ENCODE measurements around the gene SPACA5. TPM values are rescaled to one million over a fixed set of nuclear protein-coding genes. Genes with fewer than 3 reads are reported as not detected.
"Not testable (repeated sequence)": the region's sequence is repeated elsewhere in the genome, so short reads cannot be mapped to it uniquely, and the experiment has no call there.

Gene SPACA5
- not detected for total RNA-seq
- not detected for polyA plus RNA-seq (ENCODE audit: insufficient read depth, low read depth, low replicate concordance)
- long read RNA-seq, donor 1, result 0 reads
- long read RNA-seq, donor 2, result 0 reads
- long read RNA-seq, donor 3, result 0 reads
- long read RNA-seq, donor 4, result 0 reads
- long read RNA-seq, donor 5, result 0 reads
- long read RNA-seq, donor 6, result 0 reads
- long read RNA-seq, donor 7, result 0 reads
- long read RNA-seq, donor 8, result 0 reads
- long read RNA-seq, donor 9, result 0 reads
- long read RNA-seq, donor 10, result 0 reads

DNA sequence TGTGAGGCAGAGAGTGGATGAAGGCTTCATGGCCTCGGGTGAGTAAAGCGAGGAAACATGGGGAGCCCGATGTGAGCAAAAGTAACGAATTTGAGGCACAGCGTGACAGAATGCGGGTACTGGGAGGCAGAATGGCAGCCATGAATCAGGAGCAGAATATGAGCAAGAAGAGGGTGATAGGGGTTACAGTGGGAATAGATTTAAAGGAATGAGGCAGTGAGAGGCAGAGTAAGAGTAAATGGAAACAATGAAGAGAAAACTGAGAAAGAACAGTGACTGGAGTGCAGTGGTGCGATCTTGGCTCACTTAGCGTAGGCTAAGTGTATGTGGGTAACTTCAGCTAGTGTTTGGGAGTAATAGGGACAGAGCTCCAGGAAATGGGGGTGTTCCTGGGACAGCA is at the start of gene SPACA5:
SPACA5 (plus strand) TSS at position 301 of the 400 bp plus-strand sequence. CDS start 815 bp downstream, outside the sequence.
- H3K36me3 ChIP-seq (ENCODE audit: control insufficient read depth in 2 of 3, insufficient read depth in 3 of 3, low read length in 3 of 3); H3K9me3 ChIP-seq (ENCODE audit: control insufficient read depth in 2 of 3, insufficient read depth in 1 of 3, low read length in 3 of 3); H3K4me3 ChIP-seq (ENCODE audit: low read length in 3 of 3); H3K4me1 ChIP-seq (ENCODE audit: control insufficient read depth in 2 of 3, insufficient read depth in 2 of 3, low read depth in 1 of 3, low read length in 3 of 3); DNase-seq; H3K27ac ChIP-seq (ENCODE audit: low read depth in 2 of 2, low read length in 2 of 2); FAIRE-seq; H3K27me3 ChIP-seq (ENCODE audit: control insufficient read depth, insufficient read depth, low read length); intact Hi-C loops (cut with DNase I); H3K9ac ChIP-seq (ENCODE audit: low read length in 3 of 3): not testable (repeated sequence)

DNA sequence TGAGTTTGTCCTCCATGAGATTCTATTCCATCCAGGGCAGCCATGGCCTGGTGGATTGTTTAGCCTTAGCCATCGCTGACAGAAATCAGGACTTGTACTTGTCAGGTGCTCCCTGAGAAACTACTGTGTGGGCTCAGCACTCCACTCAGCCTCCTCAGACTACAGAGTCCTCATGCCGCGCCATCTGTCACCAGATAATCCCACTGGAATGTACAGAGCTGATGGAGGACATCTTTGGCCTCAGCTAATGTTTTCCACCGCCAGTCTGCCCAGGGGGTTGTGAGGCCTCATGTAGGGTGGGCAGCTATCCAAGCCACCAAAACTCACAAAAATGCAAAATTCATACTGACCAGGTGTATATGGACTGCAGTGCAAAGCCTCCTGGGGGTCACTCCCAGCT is 48.6 kb upstream of the SPACA5 start:
- intact Hi-C loops (cut with DNase I); H3K9me3 ChIP-seq (ENCODE audit: control insufficient read depth in 2 of 3, insufficient read depth in 1 of 3, low read length in 3 of 3); FAIRE-seq; H3K36me3 ChIP-seq (ENCODE audit: control insufficient read depth in 2 of 3, insufficient read depth in 3 of 3, low read length in 3 of 3); H3K4me3 ChIP-seq (ENCODE audit: low read length in 3 of 3); H3K4me1 ChIP-seq (ENCODE audit: control insufficient read depth in 2 of 3, insufficient read depth in 2 of 3, low read depth in 1 of 3, low read length in 3 of 3); H3K27me3 ChIP-seq (ENCODE audit: control insufficient read depth, insufficient read depth, low read length); H3K27ac ChIP-seq (ENCODE audit: low read depth in 2 of 2, low read length in 2 of 2); H3K9ac ChIP-seq (ENCODE audit: low read length in 3 of 3); DNase-seq: not testable (repeated sequence)

DNA sequence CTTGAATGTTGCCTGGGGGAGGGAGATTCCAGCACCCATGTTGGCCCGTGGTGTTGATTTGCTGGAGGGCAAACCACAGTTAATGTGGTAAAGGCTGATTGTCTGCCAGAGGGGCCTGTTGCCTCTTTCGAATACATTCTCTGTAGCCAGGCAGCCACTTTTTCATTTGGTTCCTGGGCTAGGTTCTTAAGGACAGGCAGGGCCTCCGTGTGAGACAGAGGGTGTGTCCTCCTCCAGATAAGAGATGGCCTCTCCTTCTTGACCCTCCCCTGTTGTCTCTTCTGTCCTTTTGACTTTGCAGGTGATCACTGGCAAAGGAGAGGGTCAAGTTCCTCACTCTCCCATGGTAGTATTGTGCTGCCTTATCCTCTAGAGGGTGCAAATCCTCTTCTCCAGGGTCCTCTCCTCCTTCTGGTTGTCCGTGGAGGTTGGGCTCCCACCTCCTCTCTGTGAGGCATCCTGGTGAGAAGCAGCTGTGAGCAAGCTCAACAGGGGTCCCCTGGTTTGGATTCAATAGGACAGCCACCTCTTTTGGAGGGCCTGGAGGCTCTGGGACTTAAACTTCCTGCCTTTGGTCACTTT is 47.9 kb upstream of the SPACA5 start:
- H3K27ac ChIP-seq (ENCODE audit: low read depth in 2 of 2, low read length in 2 of 2), result no peak overlapping the region
- H3K36me3 ChIP-seq (ENCODE audit: control insufficient read depth in 2 of 3, insufficient read depth in 3 of 3, low read length in 3 of 3), result no peaks in the 10 kb centered on the region
- peak in 1 of 5 donors; percentile 32 for DNase-seq
- no peaks in the 10 kb centered on the region for H3K9me3 ChIP-seq (ENCODE audit: control insufficient read depth in 2 of 3, insufficient read depth in 1 of 3, low read length in 3 of 3)
- H3K4me3 ChIP-seq (ENCODE audit: low read length in 3 of 3), result no peak overlapping the region
- intact Hi-C loops (cut with DNase I), result no loop called here
- no peak for FAIRE-seq
- no peaks in the 10 kb centered on the region for H3K27me3 ChIP-seq (ENCODE audit: control insufficient read depth, insufficient read depth, low read length)
- no peaks in the 10 kb centered on the region for H3K4me1 ChIP-seq (ENCODE audit: control insufficient read depth in 2 of 3, insufficient read depth in 2 of 3, low read depth in 1 of 3, low read length in 3 of 3)
- H3K9ac ChIP-seq (ENCODE audit: low read length in 3 of 3), result no peak overlapping the region
- TF ChIP-seq, protein P1, sequence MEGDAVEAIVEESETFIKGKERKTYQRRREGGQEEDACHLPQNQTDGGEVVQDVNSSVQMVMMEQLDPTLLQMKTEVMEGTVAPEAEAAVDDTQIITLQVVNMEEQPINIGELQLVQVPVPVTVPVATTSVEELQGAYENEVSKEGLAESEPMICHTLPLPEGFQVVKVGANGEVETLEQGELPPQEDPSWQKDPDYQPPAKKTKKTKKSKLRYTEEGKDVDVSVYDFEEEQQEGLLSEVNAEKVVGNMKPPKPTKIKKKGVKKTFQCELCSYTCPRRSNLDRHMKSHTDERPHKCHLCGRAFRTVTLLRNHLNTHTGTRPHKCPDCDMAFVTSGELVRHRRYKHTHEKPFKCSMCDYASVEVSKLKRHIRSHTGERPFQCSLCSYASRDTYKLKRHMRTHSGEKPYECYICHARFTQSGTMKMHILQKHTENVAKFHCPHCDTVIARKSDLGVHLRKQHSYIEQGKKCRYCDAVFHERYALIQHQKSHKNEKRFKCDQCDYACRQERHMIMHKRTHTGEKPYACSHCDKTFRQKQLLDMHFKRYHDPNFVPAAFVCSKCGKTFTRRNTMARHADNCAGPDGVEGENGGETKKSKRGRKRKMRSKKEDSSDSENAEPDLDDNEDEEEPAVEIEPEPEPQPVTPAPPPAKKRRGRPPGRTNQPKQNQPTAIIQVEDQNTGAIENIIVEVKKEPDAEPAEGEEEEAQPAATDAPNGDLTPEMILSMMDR (IDR thresholded peaks at IDR 0.05; ENCODE audit: borderline replicate concordance, extremely low read depth, insufficient read depth), result no peak

DNA sequence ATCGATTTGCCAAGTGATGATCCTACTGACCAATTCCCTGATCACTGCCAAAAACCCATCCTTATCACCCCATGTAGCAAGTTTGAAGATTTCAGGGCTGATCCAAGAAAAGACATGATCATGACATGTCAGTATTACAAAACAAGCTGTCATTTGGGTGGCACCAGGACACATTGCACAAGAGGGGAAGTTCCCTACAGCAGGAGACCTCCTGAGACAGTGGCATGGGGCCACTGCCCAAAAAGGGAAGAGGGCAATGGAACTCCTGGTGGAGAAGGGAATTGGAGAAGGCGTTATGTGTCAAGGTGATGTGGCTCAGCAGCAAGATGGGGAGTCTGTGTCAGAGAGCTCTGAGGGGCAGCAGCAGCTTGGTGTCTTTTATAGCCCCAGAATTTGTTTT is 46.4 kb upstream of the SPACA5 start:
- H3K4me3 ChIP-seq (ENCODE audit: low read length in 3 of 3), result no peak overlapping the region
- no peak overlapping the region for H3K9ac ChIP-seq (ENCODE audit: low read length in 3 of 3)
- no peaks in the 10 kb centered on the region for H3K27me3 ChIP-seq (ENCODE audit: control insufficient read depth, insufficient read depth, low read length)
- TF ChIP-seq, protein P1 (IDR thresholded peaks at IDR 0.05; ENCODE audit: borderline replicate concordance, extremely low read depth, insufficient read depth), result no peak
- DNase-seq (no peak), FAIRE-seq (no peak)
- H3K4me1 ChIP-seq (ENCODE audit: control insufficient read depth in 2 of 3, insufficient read depth in 2 of 3, low read depth in 1 of 3, low read length in 3 of 3), result no peaks in the 10 kb centered on the region
- no peaks in the 10 kb centered on the region for H3K9me3 ChIP-seq (ENCODE audit: control insufficient read depth in 2 of 3, insufficient read depth in 1 of 3, low read length in 3 of 3)
- H3K36me3 ChIP-seq (ENCODE audit: control insufficient read depth in 2 of 3, insufficient read depth in 3 of 3, low read length in 3 of 3), result no peaks in the 10 kb centered on the region
- intact Hi-C loops (cut with DNase I), result no loop called here
- no peak overlapping the region for H3K27ac ChIP-seq (ENCODE audit: low read depth in 2 of 2, low read length in 2 of 2)

DNA sequence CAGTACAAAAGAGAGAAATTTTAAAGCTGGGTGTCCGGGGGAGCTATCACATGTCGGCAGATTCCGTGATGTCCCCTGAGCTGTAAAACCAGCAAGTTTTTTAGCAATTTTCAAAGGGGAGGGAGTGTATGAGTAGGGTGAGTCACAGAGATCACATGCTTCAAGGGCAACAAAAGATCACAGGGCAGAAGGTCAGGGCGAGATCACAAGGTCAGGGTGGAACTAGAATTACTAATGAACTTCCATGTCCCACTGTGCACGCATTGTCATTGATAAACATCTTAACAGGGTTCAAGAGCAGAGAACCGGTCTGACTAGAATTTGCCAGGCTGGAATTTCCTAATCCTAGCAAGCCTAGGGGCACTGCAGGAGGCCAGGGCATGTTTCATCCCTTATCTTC is 45.0 kb upstream of the SPACA5 start:
- H3K4me3 ChIP-seq (ENCODE audit: low read length in 3 of 3); H3K9ac ChIP-seq (ENCODE audit: low read length in 3 of 3); intact Hi-C loops (cut with DNase I); FAIRE-seq; H3K27me3 ChIP-seq (ENCODE audit: control insufficient read depth, insufficient read depth, low read length); H3K36me3 ChIP-seq (ENCODE audit: control insufficient read depth in 2 of 3, insufficient read depth in 3 of 3, low read length in 3 of 3); DNase-seq; H3K9me3 ChIP-seq (ENCODE audit: control insufficient read depth in 2 of 3, insufficient read depth in 1 of 3, low read length in 3 of 3); H3K4me1 ChIP-seq (ENCODE audit: control insufficient read depth in 2 of 3, insufficient read depth in 2 of 3, low read depth in 1 of 3, low read length in 3 of 3); H3K27ac ChIP-seq (ENCODE audit: low read depth in 2 of 2, low read length in 2 of 2): not testable (repeated sequence)

DNA sequence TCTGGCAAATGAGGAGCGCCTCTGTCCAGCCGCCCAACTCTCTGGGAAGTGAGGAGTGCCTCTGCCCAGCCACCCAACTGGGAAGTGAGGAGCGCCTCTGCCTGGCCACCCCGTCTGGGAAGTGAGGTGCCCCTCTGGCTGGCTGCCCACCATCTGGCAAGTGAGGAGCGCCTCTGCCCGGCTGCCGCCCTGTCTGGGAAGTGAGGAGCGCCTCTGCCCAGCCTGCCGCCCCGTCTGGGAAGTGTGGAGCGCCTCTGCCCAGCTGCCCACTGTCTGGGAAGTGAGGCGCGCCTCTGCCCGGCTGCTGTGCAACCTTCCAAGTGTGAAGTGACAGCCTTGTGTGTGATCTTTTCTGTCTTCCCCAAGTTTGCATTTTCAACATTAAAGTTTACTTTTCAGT is 41.3 kb upstream of the SPACA5 start:
- FAIRE-seq; H3K27me3 ChIP-seq (ENCODE audit: control insufficient read depth, insufficient read depth, low read length); H3K36me3 ChIP-seq (ENCODE audit: control insufficient read depth in 2 of 3, insufficient read depth in 3 of 3, low read length in 3 of 3); H3K4me1 ChIP-seq (ENCODE audit: control insufficient read depth in 2 of 3, insufficient read depth in 2 of 3, low read depth in 1 of 3, low read length in 3 of 3); H3K9me3 ChIP-seq (ENCODE audit: control insufficient read depth in 2 of 3, insufficient read depth in 1 of 3, low read length in 3 of 3); H3K27ac ChIP-seq (ENCODE audit: low read depth in 2 of 2, low read length in 2 of 2); intact Hi-C loops (cut with DNase I); H3K9ac ChIP-seq (ENCODE audit: low read length in 3 of 3); H3K4me3 ChIP-seq (ENCODE audit: low read length in 3 of 3); DNase-seq: not testable (repeated sequence)

Data from kidney (tissue), 22 donors.